HEK293 (cell line): ENCODE data around the gene IGSF9B.

ENCODE experiments used
- CTCF ChIA-PET: fragments of 350-600 bp; formaldehyde crosslinking; extraction: SDS; loops from one replicate; lab custom pipeline; 2021; ENCODE audit warnings: antibody characterized with exemption; lab: Yijun Ruan, JAX
- POLR2A ChIA-PET: fragments of 300-600 bp; formaldehyde crosslinking; extraction: SDS; loops from one replicate; lab custom pipeline; 2020; ENCODE audit warnings: antibody characterized with exemption, inconsistent platforms; lab: Yijun Ruan, JAX
- H3K27ac ChIP-seq: fragments of 200-500 bp; sonication (Bioruptor generic); 2 replicates; pipeline ENCODE4 v1.5.1; 2014; ENCODE audit warnings: low read depth, low read length, control low read depth, inconsistent platforms; ENCODE audit errors: extremely low read depth
- H3K36me3 ChIP-seq, 2 experiments: fragments of 200-500 bp in 1 of 2; sonication (Bioruptor generic) in 1 of 2; 1 replicate in 1 of 2; 2 replicates in 1 of 2; pipeline ENCODE4 v1.5.1; 2014 to 2017; ENCODE audit warnings: inconsistent platforms in 2 of 2, low read length in 2 of 2; ENCODE audit not compliant: control insufficient read depth in 2 of 2, insufficient read depth in 1 of 2
- H3K4me1 ChIP-seq: fragments of 200-500 bp; sonication (Bioruptor generic); 2 replicates; pipeline ENCODE4 v1.5.1; 2014; ENCODE audit warnings: mild to moderate bottlenecking, low read length, inconsistent platforms; ENCODE audit not compliant: control insufficient read depth, insufficient read depth
- H3K4me3 ChIP-seq: 2 replicates; pipeline ENCODE4 v1.5.1; 2011; ENCODE audit warnings: low read depth, mild to moderate bottlenecking, control low read depth, low read length, moderate library complexity
- H3K9me3 ChIP-seq: fragments of 200-500 bp; sonication (Bioruptor generic); 2 replicates; pipeline ENCODE4 v1.5.1; 2014; ENCODE audit warnings: low read depth, low read length, inconsistent platforms; ENCODE audit not compliant: control insufficient read depth, insufficient read depth
- ATF2 ChIP-seq: fragments of 450-650 bp; formaldehyde crosslinking; IDR thresholded peaks from 2 replicates; pipeline ENCODE4 v1.5.1; 2016; ENCODE audit warnings: missing biosample characterization, missing genetic modification characterization, low read depth
- KLF10 ChIP-seq: fragments of 450-650 bp; IDR thresholded peaks from 2 replicates; pipeline ENCODE4 v1.5.1; 2018; ENCODE audit warnings: missing biosample characterization, mild to moderate bottlenecking, missing genetic modification characterization
- KLF16 ChIP-seq: fragments of 450-650 bp; formaldehyde crosslinking; IDR thresholded peaks from 2 replicates; pipeline ENCODE4 v1.5.1; 2017; ENCODE audit warnings: missing biosample characterization, missing genetic modification characterization
- KLF8 ChIP-seq: fragments of 450-650 bp; formaldehyde crosslinking; IDR thresholded peaks from 2 replicates; pipeline ENCODE4 v1.5.1; 2016; ENCODE audit warnings: missing biosample characterization, missing genetic modification characterization
- MZF1 ChIP-seq: fragments of 450-650 bp; formaldehyde crosslinking; IDR thresholded peaks from 2 replicates; pipeline ENCODE4 v1.5.1; 2017; ENCODE audit warnings: missing biosample characterization, missing genetic modification characterization, borderline replicate concordance
- SETDB1 ChIP-seq: IDR thresholded peaks from one replicate; pipeline ENCODE4 v1.6.1; 2017; ENCODE audit warnings: mild to moderate bottlenecking, low read length, moderate library complexity, mixed read lengths; ENCODE audit not compliant: insufficient read length
- ZNF121 ChIP-seq: fragments of 450-650 bp; formaldehyde crosslinking; IDR thresholded peaks from 2 replicates; pipeline ENCODE4 v1.5.1; 2016; ENCODE audit warnings: missing biosample characterization, missing genetic modification characterization
- ZNF223 ChIP-seq: fragments of 450-650 bp; formaldehyde crosslinking; IDR thresholded peaks from 2 replicates; pipeline ENCODE4 v1.5.1; 2016; ENCODE audit warnings: missing biosample characterization, missing genetic modification characterization
- ZNF335 ChIP-seq: fragments of 450-650 bp; formaldehyde crosslinking; conservative IDR thresholded peaks from 2 replicates; pipeline ENCODE4 v1.5.1; 2016; ENCODE audit warnings: missing biosample characterization, missing genetic modification characterization
- ZNF391 ChIP-seq: fragments of 450-650 bp; formaldehyde crosslinking; IDR thresholded peaks from 2 replicates; pipeline ENCODE4 v1.5.1; 2016; ENCODE audit warnings: low read depth, missing biosample characterization, missing genetic modification characterization, borderline replicate concordance
- ZNF398 ChIP-seq: fragments of 450-650 bp; formaldehyde crosslinking; IDR thresholded peaks from 2 replicates; pipeline ENCODE4 v1.5.1; 2017; ENCODE audit warnings: missing biosample characterization, missing genetic modification characterization
- ZNF518A ChIP-seq: fragments of 450-650 bp; formaldehyde crosslinking; conservative IDR thresholded peaks from 2 replicates; pipeline ENCODE4 v1.5.1; 2016; ENCODE audit warnings: low read depth, missing biosample characterization, missing genetic modification characterization
- ZNF529 ChIP-seq: fragments of 450-650 bp; formaldehyde crosslinking; IDR thresholded peaks from 2 replicates; pipeline ENCODE4 v1.5.1; 2017; ENCODE audit warnings: missing genetic modification characterization, missing biosample characterization; ENCODE audit not compliant: insufficient replicate concordance
- ZNF555 ChIP-seq: fragments of 450-650 bp; formaldehyde crosslinking; conservative IDR thresholded peaks from 2 replicates; pipeline ENCODE4 v1.5.1; 2017; ENCODE audit warnings: missing biosample characterization, mild to moderate bottlenecking, missing genetic modification characterization, inconsistent platforms
- ZNF580 ChIP-seq: fragments of 450-650 bp; formaldehyde crosslinking; IDR thresholded peaks from 2 replicates; pipeline ENCODE4 v1.5.1; 2016; ENCODE audit warnings: missing biosample characterization, missing genetic modification characterization
- ZNF600 ChIP-seq: fragments of 450-650 bp; formaldehyde crosslinking; IDR thresholded peaks from 2 replicates; pipeline ENCODE4 v1.5.1; 2016; ENCODE audit warnings: missing biosample characterization, missing genetic modification characterization
- ZNF704 ChIP-seq: fragments of 450-650 bp; formaldehyde crosslinking; IDR thresholded peaks from 2 replicates; pipeline ENCODE4 v1.5.1; 2016; ENCODE audit warnings: missing biosample characterization, missing genetic modification characterization
- ZNF76 ChIP-seq: fragments of 450-650 bp; formaldehyde crosslinking; IDR thresholded peaks from 2 replicates; pipeline ENCODE4; 2016; ENCODE audit warnings: low read depth, missing biosample characterization, missing genetic modification characterization, borderline replicate concordance

IGSF9B gene

GRCh38 chr11:133903875-133904817 is 52.6 kb downstream of the IGSF9B start:
- TF ChIP-seq KLF16 (tag by site-specific recombination), result no peak
- TF ChIP-seq ZNF555 (tag by site-specific recombination), result no peak
- no peak for TF ChIP-seq ZNF580
- TF ChIP-seq ZNF76 (tag by site-specific recombination), result no peak
- TF ChIP-seq ZNF121 (tag by site-specific recombination), result no peak
- no peak for TF ChIP-seq ZNF529 (tag by site-specific recombination)
- TF ChIP-seq SETDB1, result no peak
- no peak for TF ChIP-seq ZNF335 (tag by site-specific recombination)
- no peak for TF ChIP-seq ZNF518A (tag by site-specific recombination)
- TF ChIP-seq MZF1, result no peak
- no peak for TF ChIP-seq ZNF398
- TF ChIP-seq KLF10 (tag by site-specific recombination), result no peak
- TF ChIP-seq ATF2 (tag by site-specific recombination), result no peak
- TF ChIP-seq KLF8 (tag by site-specific recombination), result no peak
- TF ChIP-seq ZNF600 (tag by site-specific recombination), result no peak
- no peak for TF ChIP-seq ZNF704 (tag by site-specific recombination)
- no peak for TF ChIP-seq ZNF223 (tag by site-specific recombination)
- no peak for TF ChIP-seq ZNF391 (tag by site-specific recombination)
- H3K36me3 ChIP-seq, result peaks cover 0 to 11% of the 10 kb centered on the region in 2 experiments; a peak in 1 of 3 replicates
- no peak overlapping the region for H3K4me3 ChIP-seq
- no peak overlapping the region for H3K27ac ChIP-seq
- ChIA-PET POLR2A (no interaction called here), CTCF (no interaction called here)
- no peaks in the 10 kb centered on the region for H3K4me1 ChIP-seq
- no peaks in the 10 kb centered on the region for H3K9me3 ChIP-seq
